DOHH2 (cell line): ENCODE data around the gene SPECC1L.

ENCODE experiments used
- EZH2phosphoT487 ChIP-seq: fragments of 200-600 bp; sonication (generic); IDR thresholded peaks from 2 replicates; pipeline ENCODE4 v1.6.1; 2017; ENCODE audit warnings: borderline replicate concordance, mild to moderate bottlenecking, antibody characterized with exemption, low read length, moderate library complexity, mixed read lengths
- TF ChIP-seq, protein P1 (sequence below): fragments of 200-600 bp; sonication (generic); IDR thresholded peaks from one replicate; pipeline ENCODE4 v1.5.1; 2014; ENCODE audit warnings: antibody characterized with exemption, mild to moderate bottlenecking, low read depth, low read length; ENCODE audit not compliant: poor library complexity, severe bottlenecking

DNA sequence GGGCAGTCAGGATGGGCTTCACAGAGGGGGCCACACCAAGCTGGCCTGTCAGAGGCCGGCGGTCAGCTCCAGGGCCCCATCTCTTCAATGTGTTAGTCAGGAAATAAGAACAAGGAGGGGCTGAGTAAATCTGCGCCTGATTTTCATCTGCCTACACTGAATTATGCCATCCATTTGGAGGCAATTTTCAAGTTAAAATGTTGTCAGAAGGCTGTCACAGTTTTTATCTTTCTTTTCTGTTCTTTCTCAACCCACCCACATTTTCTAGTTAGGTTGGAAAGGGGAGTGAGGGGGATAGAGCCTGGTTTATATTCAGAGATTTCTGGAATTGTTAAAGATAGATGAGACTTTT, 175.6 kb downstream of the SPECC1L start:
- TF ChIP-seq, protein P1, sequence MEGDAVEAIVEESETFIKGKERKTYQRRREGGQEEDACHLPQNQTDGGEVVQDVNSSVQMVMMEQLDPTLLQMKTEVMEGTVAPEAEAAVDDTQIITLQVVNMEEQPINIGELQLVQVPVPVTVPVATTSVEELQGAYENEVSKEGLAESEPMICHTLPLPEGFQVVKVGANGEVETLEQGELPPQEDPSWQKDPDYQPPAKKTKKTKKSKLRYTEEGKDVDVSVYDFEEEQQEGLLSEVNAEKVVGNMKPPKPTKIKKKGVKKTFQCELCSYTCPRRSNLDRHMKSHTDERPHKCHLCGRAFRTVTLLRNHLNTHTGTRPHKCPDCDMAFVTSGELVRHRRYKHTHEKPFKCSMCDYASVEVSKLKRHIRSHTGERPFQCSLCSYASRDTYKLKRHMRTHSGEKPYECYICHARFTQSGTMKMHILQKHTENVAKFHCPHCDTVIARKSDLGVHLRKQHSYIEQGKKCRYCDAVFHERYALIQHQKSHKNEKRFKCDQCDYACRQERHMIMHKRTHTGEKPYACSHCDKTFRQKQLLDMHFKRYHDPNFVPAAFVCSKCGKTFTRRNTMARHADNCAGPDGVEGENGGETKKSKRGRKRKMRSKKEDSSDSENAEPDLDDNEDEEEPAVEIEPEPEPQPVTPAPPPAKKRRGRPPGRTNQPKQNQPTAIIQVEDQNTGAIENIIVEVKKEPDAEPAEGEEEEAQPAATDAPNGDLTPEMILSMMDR: no peak
- TF ChIP-seq EZH2phosphoT487: no peak
